MCF 10A (cell line): ENCODE results near the gene VMO1. TPM values are rescaled to one million over a fixed set of nuclear protein-coding genes. Genes with fewer than 3 reads are reported as not detected.

ENCODE experiments used
- BruUV-seq: library from RNA; stranded (reverse); fragments of 400-500 nt; replicated peaks from 2 replicates; lab custom pipeline; 2021; lab: Mats Ljungman, UMichigan
- CTCF ChIA-PET: fragments of 300-600 bp; sonication (Branson Sonifier 250); formaldehyde crosslinking; extraction: SDS; loops from one replicate; lab custom pipeline; 2021; ENCODE audit warnings: antibody characterized with exemption, inconsistent platforms; lab: Yijun Ruan, JAX
- POLR2A ChIA-PET: fragments of 300-600, 350-650 bp; sonication (Branson Sonifier 250); formaldehyde crosslinking; extraction: SDS; loops from one replicate; lab custom pipeline; 2020; ENCODE audit warnings: antibody characterized with exemption, inconsistent platforms; lab: Yijun Ruan, JAX
- DNase-seq: peaks from one replicate; pipeline ENCODE4 v3.0.0-alpha.2; 2018; ENCODE audit not compliant: unreplicated experiment
- H3K27ac Mint-ChIP-seq: one replicate; pipeline ENCODE4 v1.8.0; 2022; ENCODE audit warnings: mild to moderate bottlenecking, low read depth, mixed read lengths; ENCODE audit not compliant: unreplicated experiment
- H3K27me3 Mint-ChIP-seq: one replicate; pipeline ENCODE4 v1.8.0; 2022; ENCODE audit warnings: mixed read lengths; ENCODE audit not compliant: insufficient read depth, unreplicated experiment
- H3K36me3 Mint-ChIP-seq: one replicate; pipeline ENCODE4 v1.8.0; 2022; ENCODE audit warnings: mild to moderate bottlenecking, moderate library complexity, mixed read lengths; ENCODE audit not compliant: insufficient read depth, unreplicated experiment
- H3K4me1 Mint-ChIP-seq: one replicate; pipeline ENCODE4 v1.8.0; 2022; ENCODE audit warnings: mixed read lengths; ENCODE audit not compliant: insufficient read depth, unreplicated experiment
- H3K4me3 Mint-ChIP-seq: one replicate; pipeline ENCODE4 v1.8.0; 2022; ENCODE audit warnings: mild to moderate bottlenecking, moderate library complexity, mixed read lengths; ENCODE audit not compliant: unreplicated experiment
- H3K9me3 Mint-ChIP-seq: one replicate; pipeline ENCODE4 v1.8.0; 2022; ENCODE audit warnings: mixed read lengths; ENCODE audit not compliant: unreplicated experiment
- intact Hi-C: fragments of 100-400 bp; cut with micrococcal nuclease; formaldehyde crosslinking; loops from 2 replicates; pipeline ENCODE4 v1.14.1; 2022
- total RNA-seq: library from RNA; stranded (reverse); gene quantifications from 2 replicates; pipeline ENCODE4 v1.2.3, GENCODE V29; 2022
- TF ChIP-seq, protein P1 (sequence below): fragments of 200-600 bp; IDR thresholded peaks from one replicate; pipeline ENCODE4 v1.8.0; 2022; ENCODE audit warnings: antibody characterized with exemption, mild to moderate bottlenecking; ENCODE audit not compliant: unreplicated experiment

Gene VMO1
- total RNA-seq, 1 experiment from 2014 or later: 0.77 TPM

DNA sequence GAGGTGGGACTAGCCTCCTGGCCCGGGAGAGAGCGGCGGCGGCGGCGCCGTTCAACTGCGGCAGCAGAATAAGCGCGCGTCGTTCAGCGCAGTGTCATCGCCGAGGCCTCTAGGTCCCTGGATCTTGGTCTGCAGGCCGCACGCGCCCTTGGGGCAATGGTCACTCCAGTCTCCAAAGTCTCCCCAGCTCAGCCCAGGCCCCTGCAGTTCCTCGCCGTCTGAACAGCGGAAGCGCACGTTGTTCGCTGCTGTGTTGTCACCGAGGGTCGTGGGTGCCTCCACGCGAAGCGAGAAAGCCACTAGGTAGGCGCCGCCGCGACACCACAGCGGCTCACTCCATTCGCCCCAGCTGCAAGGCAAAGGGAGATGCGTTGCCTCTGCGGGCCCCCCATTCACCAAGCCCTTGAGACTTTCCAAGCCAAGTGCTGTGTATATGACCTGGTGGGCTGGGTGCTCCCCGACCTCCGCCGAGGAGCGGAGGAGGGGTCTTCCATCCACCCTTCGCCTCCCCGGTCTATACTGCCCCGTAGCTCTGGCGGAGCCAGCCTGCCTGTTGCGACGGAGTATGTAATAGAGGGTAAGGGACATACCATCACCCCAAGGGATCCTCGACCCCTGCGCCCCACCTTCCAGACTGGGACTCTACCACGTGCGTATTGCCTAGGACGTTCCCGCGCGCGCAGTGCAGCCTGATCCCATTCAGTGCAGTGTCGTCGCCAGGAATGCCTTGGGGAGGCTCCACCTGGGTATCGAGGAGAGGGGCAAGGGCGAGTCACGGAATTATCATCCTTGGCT lies 656 bp downstream of the VMO1 start:
- Mint-ChIP-seq H3K4me3 (no peak overlapping the region), H3K9me3 (no peaks in the 10 kb centered on the region), H3K36me3 (no peaks in the 10 kb centered on the region), H3K27me3 (peaks cover 20% of the 10 kb centered on the region), H3K4me1 (peaks cover 8% of the 10 kb centered on the region), H3K27ac (no peak overlapping the region)
- DNase-seq: no peak
- TF ChIP-seq, protein P1, sequence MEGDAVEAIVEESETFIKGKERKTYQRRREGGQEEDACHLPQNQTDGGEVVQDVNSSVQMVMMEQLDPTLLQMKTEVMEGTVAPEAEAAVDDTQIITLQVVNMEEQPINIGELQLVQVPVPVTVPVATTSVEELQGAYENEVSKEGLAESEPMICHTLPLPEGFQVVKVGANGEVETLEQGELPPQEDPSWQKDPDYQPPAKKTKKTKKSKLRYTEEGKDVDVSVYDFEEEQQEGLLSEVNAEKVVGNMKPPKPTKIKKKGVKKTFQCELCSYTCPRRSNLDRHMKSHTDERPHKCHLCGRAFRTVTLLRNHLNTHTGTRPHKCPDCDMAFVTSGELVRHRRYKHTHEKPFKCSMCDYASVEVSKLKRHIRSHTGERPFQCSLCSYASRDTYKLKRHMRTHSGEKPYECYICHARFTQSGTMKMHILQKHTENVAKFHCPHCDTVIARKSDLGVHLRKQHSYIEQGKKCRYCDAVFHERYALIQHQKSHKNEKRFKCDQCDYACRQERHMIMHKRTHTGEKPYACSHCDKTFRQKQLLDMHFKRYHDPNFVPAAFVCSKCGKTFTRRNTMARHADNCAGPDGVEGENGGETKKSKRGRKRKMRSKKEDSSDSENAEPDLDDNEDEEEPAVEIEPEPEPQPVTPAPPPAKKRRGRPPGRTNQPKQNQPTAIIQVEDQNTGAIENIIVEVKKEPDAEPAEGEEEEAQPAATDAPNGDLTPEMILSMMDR: no peak
- intact Hi-C loops: no loop called here
- BruUV-seq: no TSS peak
- CTCF ChIA-PET: interaction anchor here (0.5 to 6.0 kb wide), 3 partner anchors 100 to 169 kb away, joined by 3 to 88 read pairs (median 4); no protein-coding TSS in a partner anchor
- POLR2A ChIA-PET: interaction anchor here (1.1 kb wide), 1 partner anchor 63 kb away, joined by 3 read pairs; no protein-coding TSS in a partner anchor

DNA sequence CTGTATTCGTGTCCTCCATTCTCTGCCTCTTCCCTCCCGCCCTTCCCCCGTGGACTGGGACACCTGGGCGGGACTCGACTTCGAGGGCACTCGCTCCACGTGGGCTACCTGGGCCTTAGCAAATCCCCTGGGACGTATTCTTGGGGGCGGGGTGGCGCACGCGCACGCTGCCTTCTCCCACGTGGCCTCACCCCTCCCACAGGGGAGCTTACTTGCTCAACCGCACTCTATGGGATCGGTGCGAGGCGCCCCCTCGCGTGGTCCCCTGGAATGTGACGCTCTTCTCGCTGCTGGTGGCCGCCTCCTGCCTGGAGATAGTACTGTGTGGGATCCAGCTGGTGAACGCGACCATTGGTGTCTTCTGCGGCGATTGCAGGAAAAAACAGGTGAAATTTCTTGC lies 3.5 kb downstream of the VMO1 start:
- H3K27me3 Mint-ChIP-seq: peaks cover 39% of the 10 kb centered on the region
- no peaks in the 10 kb centered on the region for H3K36me3 Mint-ChIP-seq
- POLR2A ChIA-PET: no interaction called here
- TF ChIP-seq, protein P1: no peak
- no TSS peak for BruUV-seq
- H3K4me3 Mint-ChIP-seq: no peak overlapping the region
- CTCF ChIA-PET: interaction anchor here (0.5 to 0.7 kb wide), 2 partner anchors 82 to 105 kb away, joined by 3 to 4 read pairs; no protein-coding TSS in a partner anchor
- intact Hi-C loops: no loop called here
- no peaks in the 10 kb centered on the region for H3K9me3 Mint-ChIP-seq
- H3K27ac Mint-ChIP-seq: no peak overlapping the region
- no peaks in the 10 kb centered on the region for H3K4me1 Mint-ChIP-seq
- DNase-seq: no peak

DNA sequence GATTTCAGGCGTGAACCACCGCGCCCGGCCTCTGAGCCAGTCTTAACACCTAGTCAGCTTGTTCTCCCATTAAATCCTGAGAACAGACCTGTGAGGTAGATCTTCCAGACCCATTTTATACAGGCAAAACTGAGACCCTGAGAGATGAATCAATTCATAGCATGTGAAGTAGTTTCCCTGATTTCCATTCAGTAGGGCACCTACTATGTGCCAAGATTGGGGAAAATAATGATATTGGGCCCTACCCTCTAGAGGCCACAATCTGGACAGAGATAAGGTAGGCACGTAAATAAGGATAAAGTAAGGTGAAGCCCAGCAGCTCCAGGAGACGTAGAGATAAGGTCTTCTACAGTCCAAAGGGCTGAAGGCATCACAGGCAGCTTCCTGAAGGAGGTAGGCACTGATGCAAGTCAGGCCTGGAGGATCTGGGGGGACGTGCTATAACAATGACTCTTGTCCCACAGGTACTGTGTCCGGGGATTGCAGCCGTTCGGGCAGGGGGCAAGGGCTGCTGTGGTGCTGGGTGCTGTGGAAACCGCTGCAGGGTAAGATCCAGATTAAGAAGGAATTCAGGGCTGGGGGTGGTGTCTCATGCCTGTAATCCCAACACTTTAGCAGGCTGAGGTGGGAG lies 5.7 kb downstream of the VMO1 start:
- POLR2A ChIA-PET: interaction anchor here (1.0 to 2.0 kb wide), 2 partner anchors 9 to 10 kb away, joined by 3 to 7 read pairs; partner anchors contain the start of gene GLTPD2
- Mint-ChIP-seq H3K36me3 (no peaks in the 10 kb centered on the region), H3K4me3 (no peak overlapping the region), H3K9me3 (no peaks in the 10 kb centered on the region), H3K4me1 (no peaks in the 10 kb centered on the region), H3K27me3 (peaks cover 39% of the 10 kb centered on the region), H3K27ac (no peak overlapping the region)
- no peak for DNase-seq
- CTCF ChIA-PET: interaction anchor here (0.6 to 1.9 kb wide), 4 partner anchors 10 to 142 kb away, joined by 3 to 5 read pairs (median 4); no protein-coding TSS in a partner anchor
- TF ChIP-seq, protein P1: no peak
- intact Hi-C loops: no loop called here
- BruUV-seq: no TSS peak
